OCI-LY3 (cell line): ENCODE data around the gene NUDC.

Source experiments
- H2AFZ ChIP-seq: fragments of 200-600, 300-600 bp; shearing (Covaris generic); 2 replicates; pipeline ENCODE4 v1.6.0; 2014; ENCODE audit warnings: antibody characterized with exemption, low read depth, low read length
- H3K27ac ChIP-seq: fragments of 200-600, 300-600 bp; sonication (generic); 2 replicates; pipeline ENCODE4 v1.5.1; 2014; ENCODE audit warnings: mild to moderate bottlenecking, low read length, moderate library complexity, mixed read lengths
- H3K27me3 ChIP-seq: fragments of 200-600, 300-600 bp; sonication (generic); 2 replicates; pipeline ENCODE4 v1.6.1; 2014; ENCODE audit warnings: low read depth, low read length, mixed read lengths
- H3K36me3 ChIP-seq: fragments of 200-600, 300-600 bp; sonication (generic); replicated peaks from 2 replicates; pipeline ENCODE3; 2014; ENCODE audit warnings: low read depth, low read length, mixed read lengths
- H3K4me1 ChIP-seq: fragments of 300-600, 200-600 bp; sonication (generic); 2 replicates; pipeline ENCODE4 v1.6.1; 2014; ENCODE audit warnings: low read length, mixed read lengths
- H3K4me2 ChIP-seq: fragments of 200-600, 300-600 bp; sonication (generic); 2 replicates; pipeline ENCODE4 v1.6.1; 2014; ENCODE audit warnings: low read length, mixed read lengths
- H3K4me3 ChIP-seq: fragments of 300-600, 200-600 bp; sonication (generic); 2 replicates; pipeline ENCODE4 v1.5.1; 2014; ENCODE audit warnings: antibody characterized with exemption, mild to moderate bottlenecking, low read length, moderate library complexity
- H3K79me2 ChIP-seq: fragments of 300-600, 200-600 bp; shearing (Covaris generic); 2 replicates; pipeline ENCODE4 v1.6.1; 2014; ENCODE audit warnings: mild to moderate bottlenecking, low read length, mixed read lengths
- H3K9ac ChIP-seq: fragments of 300-600, 200-600 bp; shearing (Covaris generic); 2 replicates; pipeline ENCODE4 v1.6.0; 2014; ENCODE audit warnings: mild to moderate bottlenecking, low read length, moderate library complexity
- H3K9me3 ChIP-seq: fragments of 200-600, 300-600 bp; shearing (Covaris generic); 2 replicates; pipeline ENCODE4 v1.6.1; 2014; ENCODE audit warnings: low read length, mixed read lengths; ENCODE audit not compliant: insufficient read depth
- H4K20me1 ChIP-seq: fragments of 200-600, 300-600 bp; sonication (generic); 2 replicates; pipeline ENCODE4 v1.6.1; 2016; ENCODE audit warnings: low read length, mixed read lengths; ENCODE audit not compliant: insufficient read depth
- EZH2phosphoT487 ChIP-seq: fragments of 200-600 bp; shearing (Covaris generic); IDR thresholded peaks from 2 replicates; pipeline ENCODE4 v1.6.1; 2018; ENCODE audit warnings: antibody characterized with exemption, mixed run types, low read depth
- TF ChIP-seq, protein P1 (sequence below): fragments of 200-600, 300-600 bp; sonication (generic); IDR thresholded peaks from 2 replicates; pipeline ENCODE4 v1.5.1; 2014; ENCODE audit warnings: antibody characterized with exemption, low read length, low read depth

The NUDC gene

DNA sequence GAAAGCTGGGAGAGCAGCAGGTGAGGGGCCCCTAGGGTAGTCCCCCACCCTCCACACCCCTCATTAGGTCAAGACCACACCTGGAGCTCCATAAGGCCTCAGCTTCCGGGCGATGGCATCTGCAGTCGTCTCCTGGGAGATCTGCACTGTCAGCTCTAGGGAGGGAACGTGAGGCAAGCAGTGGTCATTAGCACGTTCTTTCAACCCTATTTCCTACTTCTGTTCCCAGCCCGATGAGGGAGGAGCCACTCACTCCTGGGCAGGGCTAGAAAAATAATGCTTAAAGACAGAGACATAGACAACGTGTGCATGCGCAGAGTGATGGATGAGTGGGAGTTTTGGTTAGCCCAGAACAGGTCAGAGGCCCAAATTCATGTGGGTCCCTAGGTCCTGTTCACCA is 29.1 kb downstream of the NUDC start:
- no peak overlapping the region for H3K27ac ChIP-seq
- H3K36me3 ChIP-seq = no peaks in the 10 kb centered on the region
- no peaks in the 10 kb centered on the region for H3K9me3 ChIP-seq
- no peak for TF ChIP-seq EZH2phosphoT487
- TF ChIP-seq, protein P1, sequence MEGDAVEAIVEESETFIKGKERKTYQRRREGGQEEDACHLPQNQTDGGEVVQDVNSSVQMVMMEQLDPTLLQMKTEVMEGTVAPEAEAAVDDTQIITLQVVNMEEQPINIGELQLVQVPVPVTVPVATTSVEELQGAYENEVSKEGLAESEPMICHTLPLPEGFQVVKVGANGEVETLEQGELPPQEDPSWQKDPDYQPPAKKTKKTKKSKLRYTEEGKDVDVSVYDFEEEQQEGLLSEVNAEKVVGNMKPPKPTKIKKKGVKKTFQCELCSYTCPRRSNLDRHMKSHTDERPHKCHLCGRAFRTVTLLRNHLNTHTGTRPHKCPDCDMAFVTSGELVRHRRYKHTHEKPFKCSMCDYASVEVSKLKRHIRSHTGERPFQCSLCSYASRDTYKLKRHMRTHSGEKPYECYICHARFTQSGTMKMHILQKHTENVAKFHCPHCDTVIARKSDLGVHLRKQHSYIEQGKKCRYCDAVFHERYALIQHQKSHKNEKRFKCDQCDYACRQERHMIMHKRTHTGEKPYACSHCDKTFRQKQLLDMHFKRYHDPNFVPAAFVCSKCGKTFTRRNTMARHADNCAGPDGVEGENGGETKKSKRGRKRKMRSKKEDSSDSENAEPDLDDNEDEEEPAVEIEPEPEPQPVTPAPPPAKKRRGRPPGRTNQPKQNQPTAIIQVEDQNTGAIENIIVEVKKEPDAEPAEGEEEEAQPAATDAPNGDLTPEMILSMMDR = no peak
- no peaks in the 10 kb centered on the region for H3K27me3 ChIP-seq
- H4K20me1 ChIP-seq = no peaks in the 10 kb centered on the region
- no peak overlapping the region for H2AFZ ChIP-seq
- H3K4me1 ChIP-seq = no peaks in the 10 kb centered on the region
- no peaks in the 10 kb centered on the region for H3K79me2 ChIP-seq
- no peak overlapping the region for H3K4me2 ChIP-seq
- no peak overlapping the region for H3K9ac ChIP-seq
- H3K4me3 ChIP-seq = no peak overlapping the region

DNA sequence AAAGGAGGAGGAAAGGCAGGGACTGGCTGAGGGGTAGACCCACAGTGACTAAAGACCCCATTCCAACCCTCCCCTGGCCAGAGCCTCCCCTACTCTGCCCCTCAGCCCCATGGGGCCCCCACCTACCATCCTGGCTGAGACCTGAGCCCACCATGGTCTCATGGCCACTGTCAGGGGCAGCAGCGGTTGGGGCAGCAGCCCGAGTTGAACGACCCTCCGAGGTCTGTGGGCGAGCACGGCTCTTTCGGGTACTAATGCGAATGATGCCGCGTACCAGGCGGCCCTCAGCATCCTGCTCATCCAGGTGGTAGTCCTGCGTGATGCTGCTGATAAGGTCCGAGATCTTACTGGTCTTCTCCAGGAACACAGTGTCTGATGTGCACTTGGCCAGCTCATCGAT is 29.7 kb downstream of the NUDC start:
- Histone ChIP-seq H3K4me3 (no peak overlapping the region), H3K9me3 (no peaks in the 10 kb centered on the region), H3K79me2 (no peaks in the 10 kb centered on the region), H2AFZ (no peak overlapping the region), H3K4me1 (no peaks in the 10 kb centered on the region), H3K27me3 (no peaks in the 10 kb centered on the region), H3K4me2 (no peak overlapping the region), H3K27ac (no peak overlapping the region), H4K20me1 (no peaks in the 10 kb centered on the region), H3K9ac (no peak overlapping the region), H3K36me3 (no peaks in the 10 kb centered on the region)
- TF ChIP-seq, protein P1 = no peak
- TF ChIP-seq EZH2phosphoT487 = no peak

DNA sequence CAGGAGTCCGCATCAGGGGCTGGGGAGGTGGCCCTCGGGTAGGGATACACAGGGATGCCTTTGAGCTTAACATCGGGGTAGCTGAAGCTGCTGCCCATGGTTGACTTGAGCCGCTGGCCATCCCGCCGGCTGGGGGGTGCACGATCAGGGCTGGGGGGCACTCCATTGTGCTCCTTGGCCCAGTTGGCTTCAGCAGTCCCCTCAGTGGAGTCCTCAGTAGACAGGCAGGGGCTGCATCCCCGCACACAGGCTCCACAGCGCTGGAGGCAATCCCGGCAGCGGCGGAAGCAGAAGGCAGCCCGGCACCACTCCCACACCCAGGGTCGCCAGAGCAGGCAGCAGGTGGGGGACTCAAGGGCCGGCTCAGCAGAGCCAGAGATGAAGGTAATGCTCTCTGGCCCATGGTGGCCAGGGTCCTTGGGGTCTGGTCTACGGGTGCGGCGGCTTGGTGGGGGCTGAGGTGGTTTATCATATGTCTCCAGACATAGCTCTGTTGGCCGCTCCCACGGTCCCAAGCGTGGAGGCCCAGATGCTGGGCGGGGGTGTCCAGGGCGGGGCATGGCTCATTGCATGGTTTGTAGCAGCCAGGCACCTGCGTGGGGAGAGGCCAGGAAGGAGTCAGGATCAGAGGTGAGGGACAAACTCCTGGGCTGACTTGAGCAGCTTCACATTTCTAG is 30.4 kb downstream of the NUDC start:
- Histone ChIP-seq H2AFZ (no peak overlapping the region), H3K27ac (no peak overlapping the region), H3K9ac (no peak overlapping the region), H3K9me3 (no peaks in the 10 kb centered on the region), H3K4me1 (no peaks in the 10 kb centered on the region), H3K27me3 (no peaks in the 10 kb centered on the region), H3K4me2 (no peak overlapping the region), H3K36me3 (no peaks in the 10 kb centered on the region), H3K79me2 (no peaks in the 10 kb centered on the region), H3K4me3 (no peak overlapping the region), H4K20me1 (no peaks in the 10 kb centered on the region)
- TF ChIP-seq EZH2phosphoT487 = no peak
- TF ChIP-seq, protein P1 = no peak

DNA sequence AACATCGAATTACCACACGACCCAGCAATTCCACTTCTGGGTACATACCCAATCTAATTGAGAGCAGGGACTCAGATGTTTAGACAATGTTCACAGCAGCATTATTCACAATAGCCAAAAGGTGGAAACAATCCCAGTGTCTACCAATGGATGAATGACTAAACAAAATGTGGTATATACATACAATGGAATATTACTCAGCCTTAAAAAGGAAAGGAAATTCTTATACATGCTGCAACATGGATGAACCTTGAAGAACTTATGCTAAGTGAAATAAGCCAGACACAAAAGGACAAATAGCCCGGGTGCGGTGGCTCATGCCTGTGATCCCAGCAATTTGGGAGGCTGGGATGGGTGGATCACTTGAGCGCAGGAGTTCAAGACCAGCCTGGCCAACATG is 31.8 kb downstream of the NUDC start:
- no peak overlapping the region for H3K27ac ChIP-seq
- no peaks in the 10 kb centered on the region for H3K9me3 ChIP-seq
- H3K4me3 ChIP-seq = no peak overlapping the region
- no peaks in the 10 kb centered on the region for H3K79me2 ChIP-seq
- no peak for TF ChIP-seq EZH2phosphoT487
- TF ChIP-seq, protein P1 = no peak
- H3K4me2 ChIP-seq = no peak overlapping the region
- no peaks in the 10 kb centered on the region for H3K4me1 ChIP-seq
- no peaks in the 10 kb centered on the region for H3K36me3 ChIP-seq
- H3K27me3 ChIP-seq = no peaks in the 10 kb centered on the region
- no peak overlapping the region for H2AFZ ChIP-seq
- no peak overlapping the region for H3K9ac ChIP-seq
- no peaks in the 10 kb centered on the region for H4K20me1 ChIP-seq
